H9 (cell line): ENCODE results near the gene PLCH1. TPM values are rescaled to one million over a fixed set of nuclear protein-coding genes. Genes with fewer than 3 reads are reported as not detected.

ENCODE experiments used
- DNase-seq: peaks from one replicate; pipeline ENCODE4 v3.0.0-alpha.2; 2017
- H2AFZ ChIP-seq: one replicate; pipeline ENCODE4 v1.6.1; 2013; ENCODE audit warnings: mild to moderate bottlenecking, low read length, control low read depth, moderate library complexity
- H2AK5ac ChIP-seq: 2 replicates; pipeline ENCODE4 v1.6.1; 2013; ENCODE audit warnings: low read length, control low read depth, mixed read lengths; ENCODE audit not compliant: insufficient read length
- H2BK120ac ChIP-seq: one replicate; pipeline ENCODE4 v1.6.1; 2013; ENCODE audit warnings: low read depth, mild to moderate bottlenecking, low read length, control low read depth, inconsistent platforms; ENCODE audit not compliant: poor library complexity, severe bottlenecking
- H2BK12ac ChIP-seq: 2 replicates; pipeline ENCODE4 v1.6.1; 2013; ENCODE audit warnings: low read length, control low read depth, mixed read lengths, low read depth; ENCODE audit not compliant: insufficient read length
- H2BK15ac ChIP-seq: 2 replicates; pipeline ENCODE4 v1.6.1; 2013; ENCODE audit warnings: low read depth, low read length, control low read depth
- H2BK20ac ChIP-seq: one replicate; pipeline ENCODE4 v1.6.1; 2013; ENCODE audit warnings: low read depth, mild to moderate bottlenecking, low read length, control low read depth, inconsistent platforms; ENCODE audit not compliant: poor library complexity, severe bottlenecking
- H2BK5ac ChIP-seq: 2 replicates; pipeline ENCODE4 v1.6.1; 2013; ENCODE audit warnings: low read length, control low read depth, mixed read lengths; ENCODE audit not compliant: insufficient read length
- H3K14ac ChIP-seq: 2 replicates; pipeline ENCODE4 v1.6.1; 2013; ENCODE audit warnings: low read length, control low read depth; ENCODE audit not compliant: insufficient read depth
- H3K18ac ChIP-seq: 2 replicates; pipeline ENCODE4 v1.6.1; 2013; ENCODE audit warnings: low read depth, mild to moderate bottlenecking, mixed read lengths, low read length, control low read depth; ENCODE audit not compliant: insufficient read length
- H3K23ac ChIP-seq: 2 replicates; pipeline ENCODE4 v1.6.1; 2013; ENCODE audit warnings: low read length, control low read depth, mixed read lengths, low read depth; ENCODE audit not compliant: insufficient read length
- H3K23me2 ChIP-seq: 2 replicates; pipeline ENCODE4 v1.6.1; 2013; ENCODE audit warnings: low read depth, mild to moderate bottlenecking, mixed read lengths, low read length, control low read depth; ENCODE audit not compliant: insufficient read length, poor library complexity, severe bottlenecking
- H3K27ac ChIP-seq: 2 replicates; pipeline ENCODE4 v1.5.1; 2013; ENCODE audit warnings: low read length, control low read depth, mixed read lengths, low read depth; ENCODE audit not compliant: insufficient read length
- H3K27me3 ChIP-seq: 2 replicates; pipeline ENCODE4 v1.6.1; 2013; ENCODE audit warnings: low read length, control low read depth, inconsistent platforms; ENCODE audit not compliant: insufficient read depth
- H3K4ac ChIP-seq: 2 replicates; pipeline ENCODE4 v1.6.1; 2013; ENCODE audit warnings: low read depth, mild to moderate bottlenecking, control low read depth, inconsistent platforms, low read length, moderate library complexity
- H3K4me1 ChIP-seq: 2 replicates; pipeline ENCODE4 v1.6.1; 2013; ENCODE audit warnings: low read length, control low read depth, inconsistent platforms; ENCODE audit not compliant: insufficient read depth
- H3K4me2 ChIP-seq: 2 replicates; pipeline ENCODE4 v1.6.1; 2013; ENCODE audit warnings: low read length, control low read depth, mixed read lengths; ENCODE audit not compliant: insufficient read length, insufficient read depth
- H3K56ac ChIP-seq: 2 replicates; pipeline ENCODE4 v1.6.1; 2013; ENCODE audit warnings: low read depth, mild to moderate bottlenecking, mixed read lengths, low read length, control low read depth; ENCODE audit not compliant: insufficient read length
- H3K79me1 ChIP-seq: 2 replicates; pipeline ENCODE4 v1.6.1; 2013; ENCODE audit warnings: low read depth, mild to moderate bottlenecking, moderate library complexity, low read length, control low read depth, inconsistent platforms; ENCODE audit not compliant: insufficient read depth, poor library complexity, severe bottlenecking
- H3K79me2 ChIP-seq: 2 replicates; pipeline ENCODE4 v1.6.1; 2013; ENCODE audit warnings: low read length, control low read depth, inconsistent platforms; ENCODE audit not compliant: insufficient read depth
- H3K9ac ChIP-seq: 2 replicates; pipeline ENCODE4 v1.6.1; 2013; ENCODE audit warnings: low read length, control low read depth, mixed read lengths; ENCODE audit not compliant: insufficient read length; ENCODE audit errors: extremely low read depth
- H3K9me3 ChIP-seq: one replicate; pipeline ENCODE4 v1.6.1; 2013; ENCODE audit warnings: low read depth, low read length, inconsistent platforms; ENCODE audit not compliant: control insufficient read depth
- H3T11ph ChIP-seq: one replicate; pipeline ENCODE4 v1.6.1; 2013; ENCODE audit warnings: mild to moderate bottlenecking, low read length, control low read depth, inconsistent platforms
- H4K20me1 ChIP-seq: one replicate; pipeline ENCODE4 v1.6.1; 2013; ENCODE audit not compliant: control insufficient read depth, insufficient read length, insufficient read depth
- H4K5ac ChIP-seq: 2 replicates; pipeline ENCODE4 v1.6.1; 2013; ENCODE audit warnings: low read depth, mild to moderate bottlenecking, mixed read lengths, low read length, control low read depth; ENCODE audit not compliant: insufficient read length
- H4K8ac ChIP-seq: replicated peaks from 2 replicates; pipeline ENCODE4 v1.6.1; 2013; ENCODE audit warnings: low read length, control low read depth, mixed read lengths, low read depth; ENCODE audit not compliant: insufficient read length
- H4K91ac ChIP-seq: 2 replicates; pipeline ENCODE4 v1.6.1; 2013; ENCODE audit warnings: low read depth, mild to moderate bottlenecking, moderate library complexity, mixed read lengths, low read length, control low read depth; ENCODE audit not compliant: insufficient read length
- H3K27ac Mint-ChIP-seq, 3 experiments: 2 replicates in 2 of 3; 3 replicates in 1 of 3; pipeline ENCODE4 v1.8.0; 2020 to 2021; ENCODE audit warnings: mixed read lengths in 3 of 3, mild to moderate bottlenecking in 1 of 3, moderate library complexity in 1 of 3
- H3K27me3 Mint-ChIP-seq: 2 replicates; pipeline ENCODE4 v1.8.0; 2021; ENCODE audit warnings: low read depth, mild to moderate bottlenecking, moderate library complexity, mixed read lengths
- H3K36me3 Mint-ChIP-seq, 3 experiments: 2 replicates in 2 of 3; 3 replicates in 1 of 3; pipeline ENCODE4 v1.8.0; 2020 to 2021; ENCODE audit warnings: low read depth in 3 of 3, mixed read lengths in 3 of 3; ENCODE audit not compliant: insufficient read depth in 1 of 3
- H3K4me1 Mint-ChIP-seq, 2 experiments: 2 replicates each; pipeline ENCODE4 v1.8.0; 2020; ENCODE audit warnings: mixed read lengths in 2 of 2
- H3K4me3 Mint-ChIP-seq, 2 experiments: 2 replicates in 1 of 2; 3 replicates in 1 of 2; pipeline ENCODE4 v1.8.0; 2020 to 2021; ENCODE audit warnings: mild to moderate bottlenecking in 2 of 2, mixed read lengths in 2 of 2, moderate library complexity in 1 of 2
- H3K9me3 Mint-ChIP-seq, 2 experiments: 2 replicates in 1 of 2; 3 replicates in 1 of 2; pipeline ENCODE4 v1.8.0; 2020; ENCODE audit warnings: mild to moderate bottlenecking in 2 of 2, mixed read lengths in 2 of 2, moderate library complexity in 1 of 2
- CTCF ChIP-seq: fragments of 200-600 bp; sonication (generic); conservative IDR thresholded peaks from 3 replicates; pipeline ENCODE4 v1.8.0; 2021; ENCODE audit warnings: antibody characterized with exemption, mild to moderate bottlenecking
- WGBS: extraction: QIAGEN DNeasy Blood & Tissue Kit; methylation state at CpG from one replicate; pipeline ENCODE4 v1.1.7; 2013; ENCODE audit warnings: missing lambda C conversion rate, low lambda C conversion rate, mixed read lengths; ENCODE audit not compliant: insufficient read length; ENCODE audit errors: extremely low coverage; 5-methylcytosine and 5-hydroxymethylcytosine counted together
- total RNA-seq: library from RNA; stranded (reverse); gene quantifications from 2 replicates; pipeline ENCODE4 v1.2.1, GENCODE V29; 2021

The PLCH1 gene
- total RNA-seq, 1 experiment from 2014 or later = 19.0 TPM

- no peaks in the 10 kb centered on the region for H3K27me3 Mint-ChIP-seq
- Histone ChIP-seq H3K23me2 (no peaks in the 10 kb centered on the region), H2BK5ac (no peak overlapping the region), H3K9ac (no peak overlapping the region), H3K4me1 (no peaks in the 10 kb centered on the region), H3K4me2 (no peak overlapping the region), H2BK15ac (no peak overlapping the region), H2BK12ac (no peak overlapping the region), H2BK20ac (no peak overlapping the region), H4K91ac (no peak overlapping the region), H3K79me1 (no peaks in the 10 kb centered on the region), H3K23ac (no peak overlapping the region), H3K27ac (no peak overlapping the region), H3K18ac (no peak overlapping the region), H2AFZ (no peak overlapping the region), H3K79me2 (no peaks in the 10 kb centered on the region), H3K4ac (no peak overlapping the region), H3T11ph (no peak overlapping the region), H3K27me3 (no peaks in the 10 kb centered on the region), H4K5ac (no peak overlapping the region), H4K8ac (no peak overlapping the region), H3K14ac (no peak overlapping the region), H4K20me1 (no peaks in the 10 kb centered on the region), H2BK120ac (no peak overlapping the region), H3K56ac (no peak overlapping the region), H2AK5ac (no peak overlapping the region), H3K9me3 (no peaks in the 10 kb centered on the region)
- H3K27ac Mint-ChIP-seq = no peak overlapping the region
- no peak overlapping the region for H3K4me3 Mint-ChIP-seq
- WGBS = no CpG with 5 or more reads among the region's 2 CpGs
- H3K36me3 Mint-ChIP-seq = no peaks in the 10 kb centered on the region
- TF ChIP-seq CTCF = no peak
- no peaks in the 10 kb centered on the region for H3K9me3 Mint-ChIP-seq
- no peak for DNase-seq
- H3K4me1 Mint-ChIP-seq = peaks cover 6 to 7% of the 10 kb centered on the region in 2 experiments; a peak in 2 of 4 replicates
Observed at GRCh38 chr3:155327871-155328270, 417.0 kb downstream of the PLCH1 start.
